GM12878 (cell line): ENCODE results near the gene UBE2G2. TPM values are rescaled to one million over a fixed set of nuclear protein-coding genes. Genes with fewer than 3 reads are reported as not detected.

Experiments used
- ATAC-seq: fragments of 200-7000 bp; cut with Tn5 transposase; 3 replicates; pipeline ENCODE4 v1.9.1; 2020; ENCODE audit warnings: mild to moderate bottlenecking, moderate library complexity
- BruUV-seq: library from RNA; stranded (reverse); fragments of 400-500 nt; replicated peaks from 2 replicates; lab custom pipeline; 2021; lab: Mats Ljungman, UMichigan
- CTCF ChIA-PET: fragments of 300-600 bp; sonication (Branson Sonifier 250); formaldehyde crosslinking; extraction: SDS; loops from one replicate; lab custom pipeline; 2021; ENCODE audit warnings: inconsistent platforms; lab: Yijun Ruan, JAX
- POLR2A ChIA-PET: fragments of 350-600 bp; formaldehyde crosslinking; extraction: SDS; loops from one replicate; lab custom pipeline; 2021; ENCODE audit warnings: inconsistent platforms; lab: Charles Lee
- RAD21 ChIA-PET: fragments of 300-600 bp; sonication (Branson Sonifier 250); formaldehyde crosslinking; loops from one replicate; lab custom pipeline; 2023; ENCODE audit warnings: antibody characterized with exemption; ENCODE audit not compliant: unreplicated experiment; lab: Charles Lee
- SMC1A ChIA-PET: fragments of 300-600 bp; sonication (Branson Sonifier 250); formaldehyde crosslinking; loops from one replicate; lab custom pipeline; 2023; ENCODE audit not compliant: unreplicated experiment, uncharacterized antibody; lab: Charles Lee
- DNase-seq: peaks from one replicate; pipeline ENCODE4 v3.0.0-alpha.2; 2011; ENCODE audit warnings: low read depth, low spot score
- FAIRE-seq: peaks from 3 replicates; lab custom pipeline; 2011; peaks lifted over from hg19 to GRCh38; lab: Jason Lieb, UNC
- H2AFZ ChIP-seq: 2 replicates; pipeline ENCODE4 v1.6.0; 2011; ENCODE audit warnings: low read depth, low read length, control low read depth; ENCODE audit not compliant: control insufficient read depth
- H3K27ac ChIP-seq: 2 replicates; pipeline ENCODE4 v1.5.1; 2011; ENCODE audit warnings: control low read depth; ENCODE audit not compliant: control insufficient read depth, insufficient read depth
- H3K27me3 ChIP-seq, 2 experiments: replicated peaks in 1 of 2; 2 replicates each; pipeline versions ENCODE4 v1.6.0 to v1.6.1; 2011; ENCODE audit warnings: low read length in 1 of 2; ENCODE audit not compliant: control insufficient read depth in 2 of 2, insufficient read depth in 2 of 2
- H3K36me3 ChIP-seq, 2 experiments: 2 replicates each; pipeline ENCODE4 v1.5.1; 2011; ENCODE audit warnings: low read length in 1 of 2; ENCODE audit not compliant: control insufficient read depth in 2 of 2, insufficient read depth in 2 of 2
- H3K4me1 ChIP-seq: 2 replicates; pipeline ENCODE4 v1.6.1; 2011; ENCODE audit warnings: mild to moderate bottlenecking, low read length, moderate library complexity, mixed read lengths; ENCODE audit not compliant: control insufficient read depth, insufficient read depth
- H3K4me2 ChIP-seq: 2 replicates; pipeline ENCODE4 v1.6.0; 2011; ENCODE audit warnings: control low read depth; ENCODE audit not compliant: control insufficient read depth, insufficient read depth
- H3K4me3 ChIP-seq: fragments of 200-600 bp; sonication (generic); 2 replicates; pipeline ENCODE4 v1.5.1; 2016
- H3K79me2 ChIP-seq: 2 replicates; pipeline ENCODE4 v1.6.0; 2011; ENCODE audit warnings: low read length; ENCODE audit not compliant: control insufficient read depth, insufficient read depth
- H3K9ac ChIP-seq: 2 replicates; pipeline ENCODE4 v1.8.0; 2011; ENCODE audit warnings: low read length, control low read depth, mixed read lengths; ENCODE audit not compliant: control insufficient read depth, insufficient read depth
- H3K9me3 ChIP-seq: replicated peaks from 3 replicates; pipeline ENCODE4 v1.5.1; 2011; ENCODE audit warnings: mild to moderate bottlenecking, low read length; ENCODE audit not compliant: control insufficient read depth, insufficient read depth
- H4K20me1 ChIP-seq: 2 replicates; pipeline ENCODE4 v1.6.0; 2011; ENCODE audit not compliant: control insufficient read depth, insufficient read depth
- RAD21 ChIP-seq: IDR thresholded peaks from 2 replicates; pipeline ENCODE4 v1.6.1; 2011; ENCODE audit warnings: mild to moderate bottlenecking, low read depth, low read length, moderate library complexity; ENCODE audit not compliant: insufficient read depth
- SIN3A ChIP-seq: IDR thresholded peaks from 2 replicates; pipeline ENCODE4 v1.6.1; 2012; ENCODE audit warnings: low read depth, low read length, improper control_type of control experiment
- YY1 ChIP-seq: IDR thresholded peaks from 2 replicates; pipeline ENCODE4 v1.6.1; 2011; ENCODE audit warnings: low read depth, mild to moderate bottlenecking, low read length
- WGBS: methylation state at CpG from one replicate; pipeline ENCODE4 v1.1.6; 2016; ENCODE audit warnings: low lambda C conversion rate; ENCODE audit not compliant: insufficient replicate concordance, insufficient coverage; ENCODE audit errors: missing lambda C conversion rate; 5-methylcytosine and 5-hydroxymethylcytosine counted together
- in situ Hi-C: fragments of 300-500 bp; cut with MboI; formaldehyde crosslinking; loops from 9 replicates; pipeline ENCODE4 v1.14.3; 2018; ENCODE audit warnings: mixed read lengths
- intact Hi-C: fragments of 100-400 bp; cut with micrococcal nuclease; formaldehyde crosslinking; loops from one replicate; pipeline ENCODE4 v1.14.2; 2022; ENCODE audit not compliant: unreplicated experiment
- polyA plus RNA-seq, 11 experiments: library from polyadenylated mRNA; depleted of rRNA in 4 of 11; unstranded in 6 of 11; stranded (reverse) in 5 of 11; fragments of >200 nt; fragmentation: Nextera tagmentation in 4 of 11; fragmentation: Illumina TruSeq in 1 of 11; extraction: Ambion mirVana in 4 of 11; extraction: Trizol in 1 of 11; gene quantifications; 1 replicate in 1 of 11; 2 replicates in 10 of 11; pipeline versions ENCODE4 v1.2.1 to v1.2.3, GENCODE V29; 2011 to 2016; ENCODE audit warnings: inconsistent platforms in 2 of 11, missing spikeins in 2 of 11, low read depth in 1 of 11
- total RNA-seq, 4 experiments: library from RNA; depleted of rRNA in 3 of 4; stranded (reverse); fragments of >200 nt in 3 of 4; fragmentation: Illumina TruSeq in 1 of 4; extraction: Trizol in 1 of 4; gene quantifications; 2 replicates each; pipeline versions ENCODE4 v1.2.1 to v1.2.3, GENCODE V29; 2013 to 2021
- TF ChIP-seq, protein P1 (sequence below): fragments of 450-650 bp; conservative IDR thresholded peaks from 2 replicates; pipeline ENCODE4 v1.6.1; 2017; ENCODE audit warnings: mild to moderate bottlenecking, moderate library complexity

Gene UBE2G2
- total and polyA plus RNA-seq, 10 of the 15 experiments (the other 5 are each of a cell fraction or from before 2014, with no cell fraction given) = 27.0 to 139 (median 75.9) TPM

DNA sequence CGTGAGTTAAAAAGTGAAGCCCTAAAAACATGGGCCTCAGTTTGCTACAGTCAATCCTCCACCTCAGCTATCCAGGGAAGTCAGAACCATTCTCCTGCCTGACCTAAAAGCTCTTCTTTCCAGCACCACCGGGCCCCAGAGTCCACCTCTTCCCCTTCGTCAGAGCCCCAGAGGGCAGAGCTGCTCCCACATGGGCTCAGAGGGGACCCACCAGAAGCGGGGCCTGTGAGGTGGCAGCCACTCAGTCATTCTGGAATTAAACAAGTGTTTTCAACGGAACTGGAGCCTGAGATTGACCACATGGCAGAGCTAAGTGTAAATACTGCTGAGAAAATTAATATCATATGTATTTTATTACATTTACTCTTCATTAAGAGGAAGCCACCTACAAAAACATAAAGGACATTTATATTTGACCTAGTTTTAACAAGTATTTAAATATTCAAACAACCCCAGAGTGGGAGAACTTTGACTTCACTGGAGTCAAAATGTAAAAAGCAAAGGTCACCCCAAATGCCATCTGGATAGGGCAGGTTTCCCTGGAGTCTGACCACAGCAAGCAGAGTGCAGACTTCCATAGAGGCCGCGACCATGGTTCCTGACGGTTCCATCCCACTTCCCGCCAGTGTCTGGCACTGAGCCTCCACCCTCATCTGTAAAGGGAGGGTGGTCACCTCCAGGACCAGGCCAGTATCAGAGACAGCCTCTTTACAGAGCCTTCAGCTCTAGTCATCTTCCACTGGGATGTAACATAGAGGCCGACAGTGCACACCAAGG lies 14.4 kb upstream of the UBE2G2 start:
- H4K20me1 ChIP-seq = no peaks in the 10 kb centered on the region
- 64% methylated on average over 10 of the region's 10 CpGs for WGBS
- SMC1A ChIA-PET = interaction anchor here (0.6 to 1.0 kb wide), 2 partner anchors 14 to 479 kb away, joined by 3 read pairs; partner anchors contain the start of gene UBE2G2
- CTCF ChIA-PET = interaction anchor here (0.7 to 1.6 kb wide), 4 partner anchors 11 to 109 kb away, joined by 3 to 8 read pairs (median 5); no protein-coding TSS in a partner anchor
- 0 out of 2 replicates have a peak overlapping the region, but pooled peaks have one; percentile 7 for H3K4me2 ChIP-seq
- no peaks in the 10 kb centered on the region for H3K27me3 ChIP-seq
- H2AFZ ChIP-seq = no peak overlapping the region
- no peak for DNase-seq
- TSS peak; percentile 51 for BruUV-seq
- intact Hi-C loops = loop anchor here (5.0 kb wide), 2 partner anchors 56 to 116 kb away; partner anchors contain the start of gene PTTG1IP
- H3K27ac ChIP-seq = no peak overlapping the region
- H3K79me2 ChIP-seq = peaks cover 27% of the 10 kb centered on the region
- peaks cover 0 to 2% of the 10 kb centered on the region in 2 experiments; a peak in 3 of 4 replicates for H3K36me3 ChIP-seq
- no peak overlapping the region for H3K4me3 ChIP-seq
- no peak for FAIRE-seq
- H3K9me3 ChIP-seq = no peaks in the 10 kb centered on the region; the same call in 2 of the 3 replicates
- POLR2A ChIA-PET = interaction anchor here (0.5 to 1.7 kb wide), 3 partner anchors 12 to 57 kb away, joined by 3 to 4 read pairs (median 3); no protein-coding TSS in a partner anchor
- TF ChIP-seq SIN3A (no peak), RAD21 (no peak), YY1 (no peak)
- TF ChIP-seq, protein P1, sequence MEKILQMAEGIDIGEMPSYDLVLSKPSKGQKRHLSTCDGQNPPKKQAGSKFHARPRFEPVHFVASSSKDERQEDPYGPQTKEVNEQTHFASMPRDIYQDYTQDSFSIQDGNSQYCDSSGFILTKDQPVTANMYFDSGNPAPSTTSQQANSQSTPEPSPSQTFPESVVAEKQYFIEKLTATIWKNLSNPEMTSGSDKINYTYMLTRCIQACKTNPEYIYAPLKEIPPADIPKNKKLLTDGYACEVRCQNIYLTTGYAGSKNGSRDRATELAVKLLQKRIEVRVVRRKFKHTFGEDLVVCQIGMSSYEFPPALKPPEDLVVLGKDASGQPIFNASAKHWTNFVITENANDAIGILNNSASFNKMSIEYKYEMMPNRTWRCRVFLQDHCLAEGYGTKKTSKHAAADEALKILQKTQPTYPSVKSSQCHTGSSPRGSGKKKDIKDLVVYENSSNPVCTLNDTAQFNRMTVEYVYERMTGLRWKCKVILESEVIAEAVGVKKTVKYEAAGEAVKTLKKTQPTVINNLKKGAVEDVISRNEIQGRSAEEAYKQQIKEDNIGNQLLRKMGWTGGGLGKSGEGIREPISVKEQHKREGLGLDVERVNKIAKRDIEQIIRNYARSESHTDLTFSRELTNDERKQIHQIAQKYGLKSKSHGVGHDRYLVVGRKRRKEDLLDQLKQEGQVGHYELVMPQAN = no peak
- RAD21 ChIA-PET = no interaction called here
- no peak for ATAC-seq
- H3K4me1 ChIP-seq = no peaks in the 10 kb centered on the region
- in situ Hi-C loops = no loop called here
- no peak overlapping the region for H3K9ac ChIP-seq
